ENCODE measurements around the gene MED31. TPM values are rescaled to one million over a fixed set of nuclear protein-coding genes. Genes with fewer than 3 reads are reported as not detected.

Gene MED31
- total RNA-seq, 1 experiment from 2014 or later = 41.4 TPM

DNA sequence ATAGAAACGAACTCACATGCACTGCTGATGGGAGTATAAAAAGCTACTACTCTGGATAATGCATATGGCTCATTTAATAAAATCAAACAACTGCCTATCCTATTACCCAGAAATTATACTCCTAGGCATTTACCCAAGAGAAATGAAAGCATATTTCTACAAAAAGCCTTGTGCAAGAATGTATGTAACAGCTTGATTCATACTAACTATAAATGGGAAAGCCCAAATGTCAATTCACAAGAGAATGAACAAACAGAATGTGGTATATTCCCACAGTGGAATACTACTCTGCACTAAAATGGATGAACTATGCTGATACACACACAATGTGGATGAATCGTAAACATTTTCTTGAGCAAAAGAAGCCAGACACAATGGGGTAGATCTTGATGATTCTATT lies 49.3 kb downstream of the MED31 start:
- ChIA-PET CTCF (interaction anchor here (0.6 kb wide), 2 partner anchors 26 to 120 kb away, joined by 3 read pairs; no protein-coding TSS in a partner anchor), POLR2A (ENCODE audit: unreplicated experiment) (no interaction called here)
- no peaks in the 10 kb centered on the region for H3K9me3 ChIP-seq (ENCODE audit: insufficient read depth, low read depth)
- intact Hi-C loops (cut with micrococcal nuclease; ENCODE audit: unreplicated experiment) = no loop called here
- no peaks in the 10 kb centered on the region for H3K4me1 ChIP-seq (replicated peaks; ENCODE audit: insufficient read depth)
- H3K4me2 ChIP-seq = no peak overlapping the region
- H3K27me3 ChIP-seq (ENCODE audit: insufficient read depth, low read depth) = no peaks in the 10 kb centered on the region
- H2AFZ ChIP-seq = no peak overlapping the region
- no peak overlapping the region for H3K27ac ChIP-seq
- no TSS peak for BruUV-seq (replicated peaks)
- TF ChIP-seq CTCF (conservative IDR thresholded peaks at IDR 0.05) (no peak), EZH2 (IDR thresholded peaks at IDR 0.05; ENCODE audit: low read depth) (no peak)
- H3K79me2 ChIP-seq (ENCODE audit: low read depth) = peaks cover 7% of the 10 kb centered on the region; the same call in 1 of the 2 replicates
- peaks cover 13% of the 10 kb centered on the region; the same call in 1 of the 2 replicates for H3F3A ChIP-seq (ENCODE audit: insufficient read depth, low read depth)
- H3K36me3 ChIP-seq (ENCODE audit: low read depth) = peaks cover 77% of the 10 kb centered on the region
- H3K9me2 ChIP-seq (ENCODE audit: insufficient read depth) = no peaks in the 10 kb centered on the region
- H3K4me3 ChIP-seq = no peak overlapping the region
- no peak for DNase-seq
- peaks cover 6% of the 10 kb centered on the region; the same call in 1 of the 2 replicates for H4K20me1 ChIP-seq (ENCODE audit: insufficient read depth)

- H3K36me3 ChIP-seq (ENCODE audit: low read depth) = peaks cover 68% of the 10 kb centered on the region
- no peak overlapping the region for H3K27ac ChIP-seq
- no peaks in the 10 kb centered on the region for H3K27me3 ChIP-seq (ENCODE audit: insufficient read depth, low read depth)
- H3K79me2 ChIP-seq (ENCODE audit: low read depth) = peaks cover 7% of the 10 kb centered on the region; the same call in 1 of the 2 replicates
- peaks cover 6% of the 10 kb centered on the region; the same call in 1 of the 2 replicates for H4K20me1 ChIP-seq (ENCODE audit: insufficient read depth)
- H3K4me3 ChIP-seq = no peak overlapping the region
- no TSS peak for BruUV-seq (replicated peaks)
- ChIA-PET POLR2A (ENCODE audit: unreplicated experiment) (interaction anchor here (0.6 kb wide), 1 partner anchor 9 kb away, joined by 6 read pairs; no protein-coding TSS in a partner anchor), CTCF (interaction anchor here (0.7 kb wide), 1 partner anchor 82 kb away, joined by 7 read pairs; no protein-coding TSS in a partner anchor)
- H3K4me1 ChIP-seq (replicated peaks; ENCODE audit: insufficient read depth) = no peaks in the 10 kb centered on the region
- H3K9me2 ChIP-seq (ENCODE audit: insufficient read depth) = no peaks in the 10 kb centered on the region
- no peak overlapping the region for H2AFZ ChIP-seq
- peak in 1 of 2 experiments; percentile 53 for DNase-seq
- no peak overlapping the region for H3K4me2 ChIP-seq
- TF ChIP-seq EZH2 (IDR thresholded peaks at IDR 0.05; ENCODE audit: low read depth) (no peak), CTCF (conservative IDR thresholded peaks at IDR 0.05) (no peak)
- H3K9me3 ChIP-seq (ENCODE audit: insufficient read depth, low read depth) = no peaks in the 10 kb centered on the region
- peaks cover 13% of the 10 kb centered on the region; the same call in 1 of the 2 replicates for H3F3A ChIP-seq (ENCODE audit: insufficient read depth, low read depth)
- intact Hi-C loops (cut with micrococcal nuclease; ENCODE audit: unreplicated experiment) = loop anchor here (2.0 kb wide), 1 partner anchor 17 kb away; no protein-coding TSS in a partner anchor
Observed at GRCh38 chr17:6599364-6599763, 52.0 kb downstream of the MED31 start.

GRCh38 chr17:6597727-6598126 lies 53.7 kb downstream of the MED31 start:
- H3F3A ChIP-seq (ENCODE audit: insufficient read depth, low read depth) = peaks cover 13% of the 10 kb centered on the region; the same call in 1 of the 2 replicates
- peaks cover 7% of the 10 kb centered on the region; the same call in 1 of the 2 replicates for H3K79me2 ChIP-seq (ENCODE audit: low read depth)
- no peak for DNase-seq
- intact Hi-C loops (cut with micrococcal nuclease; ENCODE audit: unreplicated experiment) = loop anchor here (2.0 kb wide), 1 partner anchor 15 kb away; no protein-coding TSS in a partner anchor
- BruUV-seq (replicated peaks) = no TSS peak
- CTCF ChIA-PET = interaction anchor here (0.5 kb wide), 1 partner anchor 360 kb away, joined by 4 read pairs; no protein-coding TSS in a partner anchor
- no peaks in the 10 kb centered on the region for H3K9me2 ChIP-seq (ENCODE audit: insufficient read depth)
- no peak overlapping the region for H2AFZ ChIP-seq
- no peaks in the 10 kb centered on the region for H3K27me3 ChIP-seq (ENCODE audit: insufficient read depth, low read depth)
- POLR2A ChIA-PET (ENCODE audit: unreplicated experiment) = no interaction called here
- H3K4me2 ChIP-seq = no peak overlapping the region
- no peak overlapping the region for H3K27ac ChIP-seq
- no peak for TF ChIP-seq CTCF (conservative IDR thresholded peaks at IDR 0.05)
- TF ChIP-seq EZH2 (IDR thresholded peaks at IDR 0.05; ENCODE audit: low read depth) = no peak
- no peaks in the 10 kb centered on the region for H3K4me1 ChIP-seq (replicated peaks; ENCODE audit: insufficient read depth)
- H4K20me1 ChIP-seq (ENCODE audit: insufficient read depth) = peaks cover 6% of the 10 kb centered on the region; the same call in 1 of the 2 replicates
- no peaks in the 10 kb centered on the region for H3K9me3 ChIP-seq (ENCODE audit: insufficient read depth, low read depth)
- peaks cover 70% of the 10 kb centered on the region for H3K36me3 ChIP-seq (ENCODE audit: low read depth)
- no peak overlapping the region for H3K4me3 ChIP-seq

Data from PC-9 (cell line).